ENCODE measurements around the gene SEC22C. TPM values are rescaled to one million over a fixed set of nuclear protein-coding genes. Genes with fewer than 3 reads are reported as not detected.
A peak's percentile ranks its signal among the peaks of the same experiment; 100 is the strongest.

Gene SEC22C
- total and polyA plus RNA-seq, 2 donors (not counting 1 experiment from before 2014, with no cell fraction given), result 19.2 to 44.8 TPM

DNA sequence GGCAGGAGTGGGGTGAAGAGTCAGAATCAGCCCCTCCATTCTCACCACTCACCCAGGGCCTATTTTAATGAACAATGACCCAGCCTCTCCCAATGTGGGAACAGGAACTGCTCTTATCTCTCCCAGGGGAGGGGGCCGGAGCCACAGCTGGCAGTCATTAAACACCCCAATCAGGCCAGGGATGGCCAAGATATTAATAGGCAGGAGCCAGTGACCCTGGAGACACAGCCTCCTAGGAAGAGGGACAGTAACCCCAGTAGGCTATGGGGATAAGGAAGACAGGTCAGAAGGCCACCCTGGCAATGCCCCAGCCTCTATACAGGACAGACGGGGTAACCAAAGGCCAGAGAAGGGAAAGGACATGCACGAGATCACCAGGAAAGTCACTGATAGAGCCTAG is 40.7 kb downstream of the SEC22C start:
- Mint-ChIP-seq H3K27me3 (no peaks in the 10 kb centered on the region), H3K4me1 (no peaks in the 10 kb centered on the region), H3K9me3 (ENCODE audit: insufficient read depth) (no peaks in the 10 kb centered on the region), H3K27ac (no peak overlapping the region), H3K4me3 (no peak overlapping the region)
- H3K27me3 ChIP-seq (replicated peaks in 1 of 4; ENCODE audit: control extremely low read depth in 1 of 4, control insufficient read depth in 3 of 4, insufficient read depth in 4 of 4, low read length in 3 of 4), result no peaks in the 10 kb centered on the region
- no peaks in the 10 kb centered on the region for H3K79me2 ChIP-seq (ENCODE audit: control insufficient read depth, insufficient read depth, low read length)
- H3K36me3 ChIP-seq (replicated peaks in 1 of 2; ENCODE audit: control extremely low read depth in 1 of 2, control insufficient read depth in 1 of 2, extremely low read depth in 1 of 2, insufficient read depth in 2 of 2, low read length in 1 of 2), result no peaks in the 10 kb centered on the region
- H3K9me3 ChIP-seq (ENCODE audit: control extremely low read depth in 1 of 3, control insufficient read depth in 2 of 3, insufficient read depth in 1 of 3, low read length in 2 of 3), result peaks cover 0 to 4% (median 0%) of the 10 kb centered on the region in 3 donors
- no peak overlapping the region for H3K9ac ChIP-seq (ENCODE audit: low read length)
- no peak overlapping the region for H3K4me3 ChIP-seq (ENCODE audit: control extremely low read depth in 1 of 5, extremely low read depth in 1 of 5, insufficient read depth in 1 of 5, low read depth in 2 of 5, low read length in 4 of 5)
- ChIA-PET POLR2A (no interaction called here), CTCF (interaction anchor here (0.7 to 3.3 kb wide), 7 partner anchors 9 to 312 kb away, joined by 3 to 22 read pairs (median 5); partner anchors contain the start of gene VIPR1)
- WGBS (ENCODE audit: insufficient coverage), result 77% methylated on average over 3 of the region's 3 CpGs
- no peak overlapping the region for H2AFZ ChIP-seq (ENCODE audit: insufficient read depth, low read depth, low read length, poor library complexity, severe bottlenecking)
- no peak overlapping the region for H3K27ac ChIP-seq (ENCODE audit: low read length in 2 of 2)
- H3K4me1 ChIP-seq (ENCODE audit: control insufficient read depth in 2 of 2, insufficient read depth in 2 of 2, low read length in 2 of 2), result peaks cover 0 to 4% of the 10 kb centered on the region in 2 donors
- TF ChIP-seq EZH2 (IDR thresholded peaks at IDR 0.05; ENCODE audit: borderline replicate concordance, insufficient read depth, low read depth, low read length, poor library complexity, severe bottlenecking) (no peak), CTCF (IDR thresholded peaks at IDR 0.05) (no peak)
- no peak overlapping the region for H3K4me2 ChIP-seq (replicated peaks; ENCODE audit: low read depth, low read length, poor library complexity, severe bottlenecking)
- ATAC-seq (ENCODE audit: low read depth), result no peak
- intact Hi-C loops (cut with micrococcal nuclease), result loop anchor here (5.0 kb wide), 1 partner anchor 114 kb away; no protein-coding TSS in a partner anchor
- no peak for DNase-seq
- no peaks in the 10 kb centered on the region for H4K20me1 ChIP-seq (ENCODE audit: control insufficient read depth, insufficient read depth, low read length, poor library complexity, severe bottlenecking)

DNA sequence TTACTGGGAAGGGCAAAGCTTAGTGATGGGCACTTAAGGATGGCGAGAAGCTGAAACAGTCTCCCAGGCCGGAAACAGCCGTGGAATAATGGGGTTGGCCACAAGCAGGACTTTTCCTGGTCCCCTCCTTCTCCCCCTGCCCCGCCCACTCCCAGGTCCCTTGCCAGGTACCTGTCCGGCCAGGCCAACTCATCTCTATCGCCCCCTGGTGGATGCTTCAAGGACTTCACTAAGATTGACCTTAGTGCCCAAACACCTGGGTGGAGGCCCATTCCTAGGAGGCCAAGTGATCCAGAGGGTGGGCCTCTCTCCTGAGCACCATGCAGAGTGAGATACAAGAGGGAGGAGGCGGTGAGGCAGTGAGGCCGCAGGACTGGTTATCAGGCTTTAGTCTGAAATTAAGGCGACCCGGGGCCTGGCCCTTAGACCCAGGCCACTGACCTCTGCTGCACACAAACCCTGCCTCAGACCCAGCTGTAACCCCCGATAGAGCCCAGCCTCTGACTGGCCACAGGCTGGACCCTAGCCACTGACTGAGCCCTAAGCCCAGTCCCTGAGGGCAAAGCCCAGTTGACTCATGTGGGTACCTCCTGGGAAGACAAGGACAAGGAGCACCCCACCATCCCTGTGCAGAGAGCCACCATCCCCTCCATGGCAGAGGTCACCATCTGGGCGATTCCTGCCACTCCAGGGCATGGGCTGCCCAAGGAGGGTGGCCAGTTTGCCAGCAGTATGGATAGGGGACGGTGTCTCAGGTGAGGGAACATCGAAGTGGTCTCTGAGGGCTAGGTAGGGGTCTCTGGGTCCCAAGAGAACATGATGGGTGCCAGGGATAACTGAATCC is 41.7 kb downstream of the SEC22C start:
- DNase-seq, result peak; percentile 71
- no peak overlapping the region for H2AFZ ChIP-seq (ENCODE audit: insufficient read depth, low read depth, low read length, poor library complexity, severe bottlenecking)
- Mint-ChIP-seq H3K27me3 (no peaks in the 10 kb centered on the region), H3K9me3 (ENCODE audit: insufficient read depth) (no peaks in the 10 kb centered on the region), H3K27ac (no peak overlapping the region), H3K4me1 (no peaks in the 10 kb centered on the region), H3K4me3 (no peak overlapping the region)
- intact Hi-C loops (cut with micrococcal nuclease), result loop anchor here (1.0 to 5.0 kb wide), 3 partner anchors 38 to 648 kb away; partner anchors contain the start of gene VIPR1
- CTCF ChIA-PET, result interaction anchor here (0.6 to 3.3 kb wide), 13 partner anchors 8 to 311 kb away, joined by 3 to 22 read pairs (median 4); partner anchors contain the start of gene VIPR1
- no peak overlapping the region for H3K27ac ChIP-seq (ENCODE audit: low read length in 2 of 2)
- no peak overlapping the region for H3K9ac ChIP-seq (ENCODE audit: low read length)
- ATAC-seq (ENCODE audit: low read depth), result peak; percentile 65
- peaks cover 0 to 4% (median 0%) of the 10 kb centered on the region in 3 donors for H3K9me3 ChIP-seq (ENCODE audit: control extremely low read depth in 1 of 3, control insufficient read depth in 2 of 3, insufficient read depth in 1 of 3, low read length in 2 of 3)
- 64% methylated on average over 13 of the region's 14 CpGs for WGBS (ENCODE audit: insufficient coverage)
- H3K79me2 ChIP-seq (ENCODE audit: control insufficient read depth, insufficient read depth, low read length), result no peaks in the 10 kb centered on the region
- no peak overlapping the region for H3K4me3 ChIP-seq (ENCODE audit: control extremely low read depth in 1 of 5, extremely low read depth in 1 of 5, insufficient read depth in 1 of 5, low read depth in 2 of 5, low read length in 4 of 5)
- H3K27me3 ChIP-seq (replicated peaks in 1 of 4; ENCODE audit: control extremely low read depth in 1 of 4, control insufficient read depth in 3 of 4, insufficient read depth in 4 of 4, low read length in 3 of 4), result no peaks in the 10 kb centered on the region
- POLR2A ChIA-PET, result interaction anchor here (1.0 kb wide), 1 partner anchor 9 kb away, joined by 3 read pairs; no protein-coding TSS in a partner anchor
- H4K20me1 ChIP-seq (ENCODE audit: control insufficient read depth, insufficient read depth, low read length, poor library complexity, severe bottlenecking), result no peaks in the 10 kb centered on the region
- H3K36me3 ChIP-seq (replicated peaks in 1 of 2; ENCODE audit: control extremely low read depth in 1 of 2, control insufficient read depth in 1 of 2, extremely low read depth in 1 of 2, insufficient read depth in 2 of 2, low read length in 1 of 2), result no peaks in the 10 kb centered on the region
- TF ChIP-seq CTCF (IDR thresholded peaks at IDR 0.05) (peak; percentile 83), EZH2 (IDR thresholded peaks at IDR 0.05; ENCODE audit: borderline replicate concordance, insufficient read depth, low read depth, low read length, poor library complexity, severe bottlenecking) (no peak)
- peaks cover 0 to 4% of the 10 kb centered on the region in 2 donors for H3K4me1 ChIP-seq (ENCODE audit: control insufficient read depth in 2 of 2, insufficient read depth in 2 of 2, low read length in 2 of 2)
- no peak overlapping the region for H3K4me2 ChIP-seq (replicated peaks; ENCODE audit: low read depth, low read length, poor library complexity, severe bottlenecking)

All from B cell (primary cell).